GM18508 (cell line): ENCODE measurements around the gene BCAS3.

Experiments used
- ATAC-seq: cut with Tn5 transposase; IDR thresholded peaks from one replicate; pipeline ENCODE4 v1.9.1; 2021; ENCODE audit warnings: moderate number of reproducible peaks; ENCODE audit not compliant: insufficient read depth, unreplicated experiment

The BCAS3 gene

DNA sequence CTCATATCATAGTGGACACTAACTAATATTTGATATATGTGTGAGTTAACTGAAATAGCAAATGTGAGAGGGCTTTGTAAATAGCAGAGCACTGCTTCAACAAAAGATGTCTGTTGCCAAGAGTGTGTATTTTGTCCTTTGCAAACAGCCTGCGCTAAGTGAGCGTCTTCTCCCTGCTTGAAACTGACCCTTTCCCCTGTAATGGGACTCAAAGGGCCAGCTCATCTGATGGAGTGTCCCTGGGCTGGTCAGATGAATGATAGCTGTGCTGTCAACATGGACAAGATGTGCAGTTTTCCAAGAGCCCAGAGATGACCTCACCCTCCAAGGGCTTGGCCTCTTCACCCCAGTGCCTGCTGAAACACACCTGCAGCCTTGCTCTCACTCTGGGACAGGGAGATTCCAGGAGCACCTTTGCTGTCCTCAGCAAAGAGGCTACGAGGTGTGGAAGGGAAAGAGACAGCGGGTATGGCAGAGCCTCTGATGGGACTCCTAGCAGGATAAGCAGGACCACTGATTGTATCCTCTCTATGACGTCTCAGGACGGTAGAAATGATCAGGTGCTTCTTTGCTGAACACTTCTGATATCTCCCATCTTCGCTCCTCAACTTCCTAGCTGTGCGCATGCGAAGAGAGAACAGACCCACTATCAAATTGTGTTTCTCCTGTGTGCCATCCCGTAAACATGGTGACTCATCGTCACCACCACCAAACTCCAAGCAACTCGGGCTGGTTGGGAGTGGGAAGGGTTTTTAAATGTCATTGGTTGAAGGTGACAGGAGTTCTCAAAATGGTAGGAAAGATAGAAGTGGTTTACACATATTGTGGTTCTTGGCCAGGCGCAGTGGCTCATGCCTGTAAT lies 686.2 kb downstream of the BCAS3 start:
- ATAC-seq, result no peak

DNA sequence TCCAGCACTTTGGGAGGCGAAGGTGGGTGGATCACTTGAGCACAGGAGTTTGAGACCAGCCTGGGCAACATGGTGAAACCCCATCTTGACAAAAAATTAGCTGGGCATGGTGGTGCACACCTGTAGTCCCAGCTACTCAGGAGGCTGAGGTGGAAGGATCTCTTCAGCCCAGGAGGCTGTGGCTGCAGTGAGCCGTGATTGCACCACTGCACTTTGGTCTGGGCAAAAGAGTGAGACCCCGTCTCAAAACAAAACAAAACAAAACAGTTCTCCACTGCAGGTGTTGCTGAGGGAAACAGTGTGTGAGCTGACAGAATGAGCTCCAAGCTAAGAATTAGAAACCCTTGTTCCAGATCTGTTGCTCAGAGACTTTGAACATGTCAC lies 686.8 kb downstream of the BCAS3 start:
- no peak for ATAC-seq

DNA sequence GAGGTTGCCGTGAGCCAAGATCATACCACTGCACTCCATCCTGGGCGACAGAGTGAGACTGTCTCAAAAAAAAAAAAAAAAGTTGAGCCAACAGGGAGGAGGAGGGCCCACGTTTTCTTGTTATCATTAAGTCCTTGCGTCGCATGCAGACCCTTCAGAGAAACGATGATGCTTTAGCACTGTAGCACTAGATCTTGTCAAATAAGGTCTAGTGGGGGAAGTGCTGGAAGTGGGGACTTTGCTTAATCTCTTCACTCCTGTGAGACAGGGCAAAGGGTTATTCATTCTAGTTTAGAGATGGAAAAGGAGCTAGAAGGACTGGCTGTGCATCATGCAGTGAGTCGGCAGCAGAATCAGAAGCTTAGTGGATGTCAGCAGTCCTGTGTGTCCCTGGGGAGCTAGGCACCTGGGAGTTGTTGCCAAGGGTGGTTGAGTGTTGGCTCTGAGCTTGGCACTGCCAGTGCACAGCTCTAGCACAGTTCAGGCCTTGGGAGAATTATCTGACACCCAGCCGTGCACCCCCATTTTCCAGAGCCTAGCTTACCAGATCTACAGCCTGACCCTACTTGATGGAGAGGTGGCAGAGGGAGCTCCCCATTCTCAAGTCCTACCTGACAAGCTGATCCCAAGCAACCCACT lies 688.5 kb downstream of the BCAS3 start:
- ATAC-seq, result no peak

DNA sequence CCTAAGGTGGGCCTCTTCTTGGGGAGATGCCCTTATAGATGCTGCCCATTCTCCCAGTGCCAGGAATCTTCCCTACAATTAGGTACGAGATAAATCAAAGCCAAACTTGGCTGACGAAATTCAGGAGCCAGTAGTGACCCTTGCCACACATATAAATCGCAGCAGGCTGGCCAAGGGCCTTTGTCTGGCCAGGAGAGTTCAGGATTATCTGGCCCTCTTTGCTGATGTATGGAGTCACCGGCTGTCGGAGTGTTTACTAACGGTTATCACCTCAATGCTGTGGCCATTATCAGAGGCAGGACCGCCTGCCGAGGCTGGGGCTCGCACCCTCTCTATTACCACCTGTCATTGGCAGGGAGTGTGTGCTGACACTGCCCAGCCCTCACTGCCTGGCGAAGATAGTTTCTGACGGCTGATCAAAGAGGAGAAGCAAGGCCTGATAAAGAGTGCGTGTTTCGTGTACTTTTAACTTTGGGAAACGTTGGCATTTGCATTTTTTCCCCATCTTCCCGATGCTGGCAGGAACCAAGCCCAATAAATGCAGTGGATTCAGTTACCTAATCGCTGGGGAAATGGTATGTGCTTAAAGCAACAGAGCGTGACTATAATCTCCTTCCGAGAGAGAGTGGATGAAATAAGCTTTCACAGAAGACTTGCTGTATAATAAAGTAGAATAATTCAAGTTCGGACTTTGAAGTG lies 689.2 kb downstream of the BCAS3 start:
- ATAC-seq, result no peak

DNA sequence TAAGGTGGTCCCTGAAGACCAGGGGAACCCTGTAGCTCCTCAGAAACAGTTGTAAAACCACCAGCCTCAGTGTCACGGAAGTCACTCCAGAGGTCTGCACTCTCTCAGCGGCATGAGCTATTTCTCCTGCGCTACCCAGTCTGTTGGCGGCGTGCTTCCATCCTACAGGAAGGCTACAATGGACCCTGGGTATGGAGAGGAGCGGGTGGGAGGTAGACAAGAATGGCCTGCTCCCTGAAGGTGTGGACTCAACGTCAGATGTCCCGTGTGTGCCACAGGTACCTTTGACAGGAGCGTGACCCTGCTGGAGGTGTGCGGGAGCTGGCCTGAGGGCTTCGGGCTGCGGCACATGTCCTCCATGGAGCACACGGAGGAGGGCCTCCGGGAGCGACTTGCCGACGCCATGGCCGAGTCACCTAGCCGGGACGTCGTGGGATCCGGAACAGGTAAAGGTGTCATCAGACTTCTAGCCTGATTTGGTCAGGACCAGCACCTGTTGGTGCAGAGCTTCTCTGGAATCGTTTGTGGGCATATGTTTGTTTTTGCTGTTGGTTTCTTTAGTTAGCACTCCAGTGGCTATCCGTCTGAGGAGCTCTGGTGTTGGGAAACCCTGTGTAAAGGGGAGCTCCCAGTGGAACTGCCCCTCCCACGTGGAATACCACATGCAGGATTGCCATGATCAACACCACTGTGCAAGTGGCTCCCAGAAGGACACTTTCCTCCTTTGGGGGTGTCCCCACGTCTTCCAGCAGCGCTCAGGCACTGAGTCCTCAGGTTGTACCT lies 690.6 kb downstream of the BCAS3 start:
- ATAC-seq, result no peak

DNA sequence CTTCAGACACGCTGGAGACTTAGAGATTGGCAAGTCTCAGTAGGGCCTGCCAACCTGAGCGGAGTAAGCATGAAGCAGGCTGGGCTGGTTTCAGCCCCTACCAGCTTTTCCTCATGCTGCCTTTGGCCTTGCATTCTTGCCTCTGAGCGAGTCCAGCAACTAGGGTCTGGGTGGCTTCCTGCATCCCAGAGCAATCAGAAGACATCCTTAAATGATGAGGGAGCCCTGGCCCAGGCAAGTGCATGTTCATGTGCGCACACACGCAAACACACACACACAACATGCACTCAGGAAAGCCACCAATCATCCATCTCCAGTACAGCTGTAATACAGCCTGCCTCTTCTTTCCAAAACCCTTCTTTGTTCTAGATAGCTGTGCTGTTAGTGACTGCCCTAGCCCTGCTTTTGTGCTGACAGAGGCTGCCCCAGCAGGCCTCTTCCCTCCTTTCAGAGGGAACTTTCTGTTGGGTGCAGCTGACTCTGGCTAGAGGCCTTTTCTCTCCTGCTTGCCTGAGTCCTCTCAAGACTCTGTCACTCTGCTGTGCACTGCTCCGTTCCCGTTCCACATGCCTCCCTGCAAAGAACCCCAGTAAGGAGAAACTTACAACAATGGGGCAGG lies 691.3 kb downstream of the BCAS3 start:
- no peak for ATAC-seq

DNA sequence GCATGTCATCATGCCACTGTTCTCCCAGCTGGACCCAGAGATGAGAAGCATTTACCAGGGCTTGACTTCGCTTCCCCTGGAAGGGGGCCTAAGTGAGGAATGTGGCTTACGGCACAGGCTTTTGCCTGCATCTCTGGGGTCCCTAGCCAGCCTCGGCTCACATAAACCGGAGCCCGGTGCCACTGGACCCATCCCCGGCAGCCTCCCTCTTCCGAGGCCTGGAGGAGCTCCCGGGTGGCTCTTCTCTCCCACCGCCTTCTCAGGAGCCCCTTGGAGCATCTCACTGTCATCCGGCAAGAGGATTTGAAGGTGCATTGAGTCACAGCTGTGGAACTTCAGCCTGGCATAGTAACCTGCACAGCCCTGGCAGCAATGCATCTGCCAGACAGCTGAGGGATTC lies 692.1 kb downstream of the BCAS3 start:
- no peak for ATAC-seq

DNA sequence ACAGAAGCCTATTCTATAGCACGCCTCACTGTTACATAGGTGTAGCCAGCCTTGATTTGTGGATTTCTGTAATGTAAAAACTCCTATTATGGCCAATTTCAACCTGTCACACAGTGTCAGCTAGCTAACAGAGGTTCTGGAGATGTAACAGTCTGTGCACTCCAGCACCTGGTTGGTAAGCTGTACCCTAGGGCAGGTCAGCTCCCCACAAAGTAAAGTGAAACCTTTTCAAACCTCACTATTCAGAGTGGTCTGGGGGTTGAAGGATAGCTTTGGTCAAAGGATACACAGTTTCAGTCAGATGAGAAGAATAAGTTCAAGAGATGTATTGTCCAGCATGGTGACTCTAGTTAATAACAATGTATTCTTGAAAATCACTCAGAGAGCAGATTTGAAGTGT lies 693.5 kb downstream of the BCAS3 start:
- no peak for ATAC-seq

DNA sequence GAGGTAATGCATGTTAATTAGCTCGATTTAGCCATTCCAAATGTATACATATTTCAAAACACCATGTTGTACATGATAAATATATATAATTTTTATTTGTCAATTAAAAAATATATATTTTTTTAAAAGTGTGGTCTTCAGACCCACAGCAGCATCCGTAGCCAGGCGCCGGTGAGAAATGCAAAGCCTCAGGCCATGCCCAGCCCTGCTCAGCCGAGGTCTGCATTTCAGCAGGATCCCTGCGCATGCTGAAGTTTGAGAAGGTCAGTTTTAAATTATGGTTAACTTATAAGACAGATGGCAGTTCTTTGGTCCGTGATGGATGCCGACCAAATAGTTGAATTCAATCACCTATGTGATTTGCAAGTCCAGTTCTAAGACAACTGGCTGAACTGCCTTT lies 694.0 kb downstream of the BCAS3 start:
- ATAC-seq, result no peak

DNA sequence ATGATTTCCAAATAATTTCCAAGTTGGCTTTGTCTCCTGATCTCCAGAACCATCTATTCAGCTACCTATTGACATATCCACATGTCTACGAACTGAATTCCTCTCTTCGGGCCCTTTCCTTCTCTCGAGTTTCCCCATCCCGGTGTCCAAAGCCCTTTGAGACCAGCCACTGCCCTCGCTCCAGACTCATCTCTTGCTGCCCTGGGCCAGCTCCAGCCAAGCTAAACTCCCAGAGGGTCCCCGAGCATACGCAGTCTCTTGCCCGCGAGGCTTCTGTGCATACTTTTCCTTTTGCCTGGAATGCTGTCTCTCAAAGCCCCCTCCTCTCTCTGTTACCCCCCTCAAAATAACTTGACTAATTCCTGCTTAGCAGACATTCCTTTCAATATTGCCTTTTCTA lies 694.8 kb downstream of the BCAS3 start:
- no peak for ATAC-seq

DNA sequence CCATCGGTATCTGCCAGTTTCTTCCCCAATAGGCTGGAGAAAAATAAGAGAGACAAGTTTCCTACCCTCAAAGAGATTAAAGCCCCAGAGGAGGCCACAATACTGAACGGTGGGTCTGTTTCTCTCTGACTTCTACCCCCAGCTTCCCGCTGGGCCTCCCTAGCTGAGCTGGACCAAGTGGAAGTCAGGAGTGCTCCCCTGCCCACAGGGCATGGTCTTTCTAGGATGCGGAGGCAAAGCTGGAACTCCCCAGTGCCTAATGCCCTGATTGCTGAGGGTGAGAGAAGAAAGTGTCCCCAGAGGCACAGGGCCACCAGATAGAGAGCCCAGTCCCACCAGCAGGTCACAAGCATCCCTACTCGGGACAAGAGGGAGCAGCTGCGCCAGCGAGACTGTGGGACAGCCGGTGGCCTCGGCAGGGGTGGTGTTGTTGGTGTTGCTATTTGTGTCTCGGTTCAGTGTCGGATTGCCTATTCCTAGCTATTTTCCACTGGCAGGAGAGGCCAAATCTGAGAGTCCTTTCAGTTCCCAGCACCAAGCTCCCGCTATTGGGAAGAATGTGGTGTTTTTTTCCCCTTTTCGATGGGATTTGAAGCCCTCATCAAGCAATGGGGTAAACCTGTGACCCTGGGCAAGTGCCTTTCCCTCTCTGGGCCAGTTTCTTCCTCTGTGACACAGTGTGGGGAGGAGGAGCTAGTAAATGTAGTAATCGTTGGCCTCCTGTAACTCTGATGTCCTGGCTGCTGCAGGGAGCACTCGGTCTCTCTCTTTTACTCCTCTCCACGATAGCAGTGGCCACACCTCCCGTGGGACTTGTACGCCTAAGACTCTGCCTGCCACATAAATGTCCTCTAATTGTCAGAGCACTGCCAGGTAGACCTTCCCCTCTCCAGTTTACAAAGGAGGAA lies 699.5 kb downstream of the BCAS3 start:
- no peak for ATAC-seq

DNA sequence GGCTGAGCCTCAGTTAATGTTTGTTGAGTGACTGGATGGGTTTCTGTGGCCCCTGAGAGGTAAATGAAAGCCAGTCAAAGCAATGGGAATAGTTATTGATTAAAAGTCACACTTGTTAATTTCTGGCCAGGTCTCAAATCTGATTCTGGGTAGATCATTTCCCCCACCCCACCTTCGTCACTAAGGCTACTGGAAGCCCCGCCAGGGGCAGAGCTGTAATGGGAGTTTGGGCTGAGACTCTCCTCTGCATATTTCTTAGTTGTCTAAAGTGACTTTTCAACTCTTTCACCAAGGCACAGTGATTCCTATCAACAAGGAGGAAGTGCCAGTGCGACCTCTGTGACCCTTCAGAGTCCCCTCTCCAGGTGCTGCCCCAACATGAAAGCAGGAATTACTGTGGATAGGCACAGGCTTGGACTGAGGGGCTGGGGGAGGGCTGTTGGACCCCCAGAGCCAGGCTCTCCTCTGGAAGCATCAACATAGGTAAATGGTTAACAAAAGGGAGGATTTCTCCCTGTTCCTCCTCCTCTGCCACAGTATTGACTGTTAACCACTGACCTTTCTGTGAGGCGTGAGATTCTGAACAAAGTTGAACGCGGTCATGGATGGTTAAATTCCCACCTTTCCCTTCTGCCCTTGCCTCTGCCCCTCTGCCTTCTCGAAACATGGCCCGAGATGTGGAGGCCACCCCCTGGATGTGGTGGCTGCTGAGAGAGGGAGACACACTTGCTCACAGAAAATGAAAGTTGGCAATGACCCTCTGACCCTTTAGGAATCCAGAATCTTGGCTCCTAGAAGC lies 701.2 kb downstream of the BCAS3 start:
- no peak for ATAC-seq

DNA sequence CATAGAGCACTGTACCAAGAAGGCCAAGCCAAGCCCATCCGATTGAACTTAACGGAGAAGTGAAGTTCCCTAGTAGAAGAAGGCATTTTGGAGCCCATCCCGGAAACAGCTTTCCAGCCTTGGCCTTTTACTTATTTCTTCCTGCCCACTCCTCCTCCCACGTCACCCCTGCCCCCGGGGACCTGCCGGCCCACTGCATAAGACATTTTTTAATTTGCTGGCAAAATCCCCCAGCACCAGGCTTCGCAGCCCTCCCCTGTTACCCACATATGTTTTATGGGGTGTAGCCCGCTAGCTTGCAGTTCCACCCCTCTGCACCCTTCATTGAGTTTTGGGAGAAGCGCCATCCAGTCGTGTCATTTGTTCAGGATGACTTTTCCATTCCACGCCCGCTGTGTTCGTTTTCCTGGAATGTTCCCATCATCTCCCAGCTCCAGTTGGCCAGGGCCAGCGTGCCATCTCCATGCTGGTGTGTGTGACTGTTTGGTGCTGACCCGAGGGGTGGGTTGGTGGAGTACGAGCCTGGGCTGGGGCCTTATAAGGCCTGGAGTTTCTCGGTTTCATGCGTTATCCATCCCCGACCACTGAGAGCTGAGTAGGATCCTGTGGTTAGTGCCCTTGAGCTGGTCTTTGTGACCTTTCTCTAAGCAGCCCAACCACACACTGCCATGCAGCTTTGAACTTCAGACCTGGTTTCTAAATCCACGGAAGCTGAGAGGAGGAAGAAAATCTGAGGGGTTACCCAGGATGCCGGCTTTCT lies 702.0 kb downstream of the BCAS3 start:
- no peak for ATAC-seq

DNA sequence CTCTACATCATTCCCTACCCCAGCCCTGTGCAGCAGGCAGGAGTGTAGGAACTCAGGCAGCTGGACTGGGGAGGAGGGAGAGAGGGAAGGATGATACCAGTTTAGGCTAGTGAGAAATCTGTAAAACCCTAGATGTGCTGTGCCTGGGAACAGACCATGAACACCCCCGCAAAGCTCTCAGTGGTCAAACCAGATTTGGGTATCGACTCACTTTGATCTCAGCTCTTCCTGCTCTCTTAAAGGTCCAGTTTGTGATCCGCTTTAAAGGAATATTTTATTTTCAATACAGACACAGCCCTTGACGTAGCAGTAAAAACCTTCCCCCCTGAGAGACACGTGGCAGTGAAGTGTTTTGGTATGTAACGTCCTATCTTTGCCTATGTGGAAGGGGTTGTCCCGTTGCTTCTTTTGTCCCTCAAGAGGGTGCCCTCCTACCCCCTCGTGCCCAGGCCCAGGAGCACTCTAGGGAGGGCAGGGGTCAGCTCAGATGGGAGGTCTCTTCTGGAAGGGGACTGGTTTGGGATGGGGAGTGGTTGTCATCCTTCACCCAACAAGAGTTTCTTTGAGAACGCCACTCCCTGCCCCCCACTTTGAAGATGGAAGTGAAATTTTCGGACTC lies 702.7 kb downstream of the BCAS3 start:
- ATAC-seq, result no peak

DNA sequence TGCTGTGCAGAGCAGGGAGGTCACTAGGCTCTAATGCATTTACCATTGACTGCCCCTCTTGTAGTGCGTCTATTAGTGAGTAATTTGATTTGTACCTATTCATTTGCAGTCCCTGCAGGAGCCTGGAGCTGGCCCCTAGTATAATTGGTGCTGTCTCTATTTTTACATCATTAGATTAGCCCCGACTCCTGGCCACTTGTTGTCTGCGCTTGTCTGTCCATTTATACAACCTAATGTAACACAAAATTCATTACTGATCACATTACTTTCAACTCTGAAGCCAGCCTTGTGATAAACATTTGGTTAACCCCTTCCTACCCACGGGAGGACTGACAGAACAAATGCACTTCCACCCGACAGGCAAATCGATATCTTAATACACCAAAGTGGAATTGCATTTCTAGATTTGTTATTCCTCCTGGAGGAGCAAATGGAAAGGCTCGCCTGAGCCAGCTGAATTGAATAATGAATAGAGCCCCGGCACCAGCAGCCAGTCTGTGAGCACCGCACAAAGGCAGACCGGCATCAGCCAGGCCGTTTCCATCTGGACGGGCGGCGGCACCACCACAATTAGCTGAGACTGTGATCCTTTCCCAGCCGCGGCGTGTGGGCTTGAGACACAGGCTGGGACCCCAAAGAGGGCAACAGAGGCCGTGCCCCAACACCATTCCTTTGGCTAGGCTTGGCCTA lies 703.3 kb downstream of the BCAS3 start:
- no peak for ATAC-seq

DNA sequence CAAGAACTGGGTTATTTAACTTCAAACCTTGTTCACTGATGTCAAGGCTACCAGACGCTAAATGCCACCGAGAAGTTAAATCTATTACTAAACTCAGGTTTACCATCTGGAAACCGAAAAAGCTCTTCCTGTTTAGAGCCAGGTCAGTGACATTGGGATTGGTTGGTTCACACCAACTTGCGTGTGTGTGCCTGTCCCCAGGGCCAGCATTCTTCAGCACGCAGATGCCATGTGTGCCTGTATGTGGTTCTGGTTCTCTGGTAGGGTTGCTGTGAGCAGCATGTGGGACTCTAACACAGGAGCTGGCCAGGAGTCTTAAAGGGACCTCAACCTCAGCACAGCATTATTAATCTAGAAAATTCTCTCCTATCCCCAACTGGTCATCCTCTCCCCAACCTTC lies 703.9 kb downstream of the BCAS3 start:
- ATAC-seq, result no peak
